Dermis microvascular lymphatic vessel endothelial cell (primary cell): ENCODE results near the gene NAV2. TPM values are rescaled to one million over a fixed set of nuclear protein-coding genes. Genes with fewer than 3 reads are reported as not detected.

Source experiments
- DNase-seq, 2 donors: peaks; one replicate each; pipeline versions ENCODE4 v3.0.0 to v3.0.0-alpha.2; 2010; ENCODE audit warnings: low read depth in 2 of 2
- total RNA-seq: library from RNA; depleted of rRNA; stranded (reverse); fragments of >200 nt; gene quantifications from 2 replicates; pipeline ENCODE4 v1.2.1, GENCODE V29; 2014

The NAV2 gene
- total RNA-seq, 1 donor from 2014 or later: 3.2 TPM

DNA sequence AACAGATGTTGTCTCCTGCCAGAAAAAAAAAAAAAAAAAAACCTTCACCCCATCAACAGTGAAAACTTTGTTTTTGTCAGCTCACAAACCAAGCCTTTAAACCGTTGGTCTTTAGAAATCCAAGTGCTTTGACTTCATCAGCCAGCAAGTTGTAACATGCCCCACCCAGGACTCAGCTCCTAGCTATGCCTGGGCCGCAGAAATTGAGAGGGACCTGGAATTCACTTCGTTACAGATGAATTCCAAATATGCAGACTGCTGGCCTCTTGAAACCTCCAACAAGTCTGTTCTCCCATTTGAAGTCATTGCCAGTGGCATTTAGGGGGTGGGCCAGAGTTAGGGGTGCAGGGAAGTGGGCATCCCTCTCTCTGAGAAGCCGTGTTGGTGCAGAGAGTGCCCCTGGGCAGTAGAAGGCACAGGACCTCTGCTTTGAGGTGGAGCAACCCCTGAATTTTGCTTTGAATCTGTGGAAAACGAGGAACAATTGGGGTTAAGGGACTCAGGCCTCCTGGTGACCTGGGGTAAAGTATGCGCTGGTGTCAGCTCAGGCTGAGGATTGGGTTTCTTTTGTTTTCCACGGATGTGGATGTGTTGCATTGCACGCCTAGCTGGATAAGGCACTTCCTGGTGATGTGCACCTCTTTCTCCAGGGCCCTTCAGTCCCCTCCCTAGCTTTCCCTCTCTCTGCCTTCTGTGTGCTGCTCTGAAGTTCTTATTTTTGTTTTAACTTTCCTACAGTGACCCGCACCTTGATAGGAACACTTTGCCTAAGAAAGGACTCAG, 338.1 kb downstream of the NAV2 start:
- no peak for DNase-seq

GRCh38 chr11:20051469-20052399, 339.1 kb downstream of the NAV2 start:
- DNase-seq: no peak

GRCh38 chr11:20053572-20053971, 340.9 kb downstream of the NAV2 start:
- no peak for DNase-seq

DNA sequence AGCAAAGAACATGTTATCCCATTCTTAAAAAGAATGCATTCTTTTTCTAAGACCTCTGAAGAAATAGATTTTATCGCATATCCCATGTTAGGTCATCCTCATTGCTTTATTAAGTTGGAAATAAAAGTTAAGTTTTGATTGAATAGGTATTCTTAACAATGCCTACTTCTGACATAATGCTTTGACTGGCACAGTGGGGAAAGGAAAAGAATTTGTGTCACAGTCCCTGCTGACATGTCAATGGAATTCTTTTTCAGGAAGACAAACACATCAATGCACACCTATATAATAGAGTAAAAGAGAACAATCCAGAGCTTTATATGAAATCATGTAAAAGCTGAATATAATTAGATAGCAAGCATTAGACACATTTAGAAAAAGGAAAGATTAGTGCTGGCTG, 341.9 kb downstream of the NAV2 start:
- no peak for DNase-seq

DNA sequence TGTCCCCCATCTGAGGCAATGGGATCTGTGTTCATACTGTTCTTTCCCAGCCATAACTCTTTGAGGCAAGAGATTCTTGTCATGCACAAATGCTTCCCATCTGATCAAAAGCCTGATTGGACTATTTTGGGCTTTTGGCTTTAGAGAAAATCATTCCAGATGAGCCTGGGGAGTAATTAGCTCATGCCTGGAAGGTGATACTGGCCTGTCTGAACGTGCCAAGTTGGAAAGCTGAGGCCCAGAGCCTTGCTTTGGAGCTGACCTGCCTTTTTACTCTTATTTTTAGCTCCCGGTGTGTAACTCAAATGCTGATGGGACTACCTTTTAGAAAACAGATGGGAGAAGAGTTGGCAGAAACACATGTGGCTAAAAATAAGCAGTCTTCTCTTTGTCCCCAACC, 342.7 kb downstream of the NAV2 start:
- no peak for DNase-seq

GRCh38 chr11:20056109-20056949, 343.7 kb downstream of the NAV2 start:
- no peak for DNase-seq

DNA sequence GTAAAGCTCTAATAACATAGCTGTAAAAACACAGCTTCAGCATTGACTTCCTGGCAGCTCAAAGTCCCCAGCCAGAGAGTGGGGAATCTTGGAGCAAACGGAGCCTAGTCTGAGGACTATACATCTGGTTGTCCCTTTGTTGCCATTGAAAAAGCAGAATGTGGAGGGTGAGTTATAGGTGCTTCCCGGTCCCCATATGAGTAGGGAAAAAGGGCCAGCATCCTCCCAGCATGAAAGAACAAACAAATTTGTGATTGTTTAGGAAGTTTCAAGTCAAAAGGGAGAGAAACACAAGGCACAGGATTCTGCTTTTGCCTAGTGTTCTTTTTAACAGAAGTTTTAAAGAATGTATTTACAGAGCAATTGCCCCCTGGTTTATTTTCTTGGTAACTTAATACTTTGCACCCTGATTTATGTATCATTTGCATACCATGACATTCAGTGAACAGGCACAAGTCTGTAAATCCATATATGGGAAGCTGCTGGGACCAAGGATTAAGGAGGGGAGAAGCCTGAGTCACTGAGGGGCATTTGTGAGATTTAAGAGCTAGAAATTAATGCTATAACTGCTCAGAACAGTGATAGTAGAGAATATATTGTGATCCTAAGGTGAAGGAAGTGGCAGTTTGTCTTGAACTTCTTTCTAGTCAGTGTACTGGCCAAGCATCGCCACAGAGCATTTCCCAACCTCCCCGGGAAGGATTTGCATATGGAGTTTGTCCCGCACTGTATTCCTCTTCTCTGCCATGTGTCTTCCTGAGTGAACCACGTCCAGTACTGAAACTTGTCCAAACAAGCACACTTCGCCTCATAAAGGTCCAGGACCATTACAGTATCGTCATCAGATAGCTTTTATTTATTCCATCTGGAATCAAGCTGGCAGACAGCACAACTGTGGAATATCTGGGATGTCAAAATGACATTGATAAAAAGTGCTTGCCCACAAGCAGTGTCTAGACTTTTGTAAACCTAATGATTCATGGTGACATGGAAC, 344.6 kb downstream of the NAV2 start:
- DNase-seq: no peak

- DNase-seq: no peak
Measured at GRCh38 chr11:20058749-20059458, 346.3 kb downstream of the NAV2 start.

DNA sequence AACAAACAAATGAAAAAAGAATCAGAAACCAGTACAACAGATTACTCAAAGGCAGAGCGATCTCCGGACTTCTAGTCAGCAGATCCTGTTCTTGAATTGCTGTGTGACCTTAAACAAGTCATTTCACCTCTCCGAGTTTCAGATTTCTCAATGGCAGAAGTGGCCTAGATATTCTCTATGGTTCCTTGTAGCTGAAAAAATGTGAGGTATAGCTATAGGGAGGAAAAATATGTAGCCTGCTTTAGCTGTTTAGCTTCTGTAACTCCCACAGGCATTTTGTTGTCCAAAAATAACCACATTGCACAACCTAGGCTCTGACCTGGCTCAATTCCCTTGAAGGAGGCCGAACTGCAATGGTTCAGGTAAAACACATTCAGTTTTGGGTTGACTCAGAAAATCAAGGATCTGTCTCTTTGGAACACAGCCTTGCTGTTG, 347.0 kb downstream of the NAV2 start:
- DNase-seq: no peak

DNA sequence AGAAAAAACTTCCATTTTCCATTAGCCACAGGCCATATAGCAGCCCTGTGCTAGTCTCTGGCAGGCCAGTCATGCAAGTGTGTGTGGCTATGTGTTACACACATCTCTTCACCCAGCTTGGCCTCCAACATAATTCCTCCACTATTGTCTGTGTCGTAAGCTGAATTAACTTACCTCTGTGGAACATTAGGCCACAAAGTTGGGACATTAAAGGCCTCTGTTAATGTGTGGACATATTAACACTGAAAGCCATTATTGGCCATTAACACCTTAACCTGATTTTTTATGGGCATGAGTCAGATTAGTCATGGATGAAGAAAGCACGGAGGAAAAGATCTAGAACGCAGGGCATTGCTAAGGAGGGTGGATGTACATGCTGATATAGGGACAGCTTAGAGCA, 347.5 kb downstream of the NAV2 start:
- DNase-seq: no peak

- no peak for DNase-seq
Measured at GRCh38 chr11:20060647-20061205, 348.1 kb downstream of the NAV2 start.

GRCh38 chr11:20061776-20062175, 349.1 kb downstream of the NAV2 start:
- DNase-seq: no peak

- DNase-seq: no peak
Measured at GRCh38 chr11:20064961-20065405, 352.3 kb downstream of the NAV2 start.

DNA sequence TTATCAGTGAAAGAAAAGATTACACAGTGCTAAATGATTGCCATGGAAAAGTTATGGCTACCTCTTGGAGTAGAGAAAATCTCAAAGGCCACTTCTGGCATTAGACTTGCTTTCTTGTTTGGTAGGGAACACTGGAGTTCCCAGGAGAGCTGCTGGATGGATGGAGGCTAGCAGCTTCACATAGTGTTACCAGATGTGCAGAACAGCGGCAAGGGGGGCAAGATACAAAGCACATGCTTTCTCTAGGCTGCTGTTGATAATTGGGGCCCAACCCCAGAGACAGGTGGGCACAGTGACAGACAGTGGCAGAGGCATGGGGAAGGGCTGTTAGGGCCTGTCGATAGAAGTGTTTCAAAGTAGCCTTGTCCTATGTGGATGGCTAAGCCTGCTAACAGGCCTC, 352.8 kb downstream of the NAV2 start:
- DNase-seq: no peak

GRCh38 chr11:20066013-20066782, 353.6 kb downstream of the NAV2 start:
- peak; percentile 9 to 81 for DNase-seq

- no peak for DNase-seq
Measured at GRCh38 chr11:20066783-20067156, 354.1 kb downstream of the NAV2 start.

DNA sequence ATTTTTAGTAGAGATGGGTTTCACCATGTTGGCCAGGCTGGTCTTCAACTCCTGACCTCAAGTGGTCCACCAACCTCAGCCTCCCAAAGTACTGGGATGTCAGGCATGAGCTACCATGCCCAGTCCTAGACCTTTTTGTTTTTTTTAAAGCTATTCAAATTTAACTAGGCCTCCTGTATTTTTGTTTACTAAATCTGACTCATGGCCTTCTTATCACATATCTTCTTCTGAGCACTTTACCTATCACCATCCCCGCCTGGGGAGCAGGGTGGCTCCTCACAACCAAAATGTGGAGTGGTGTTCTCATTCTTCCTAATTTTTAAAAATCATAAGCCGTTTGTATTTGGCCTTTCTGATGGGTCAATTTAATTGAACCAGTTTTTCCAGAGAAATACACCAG, 355.0 kb downstream of the NAV2 start:
- DNase-seq: no peak

DNA sequence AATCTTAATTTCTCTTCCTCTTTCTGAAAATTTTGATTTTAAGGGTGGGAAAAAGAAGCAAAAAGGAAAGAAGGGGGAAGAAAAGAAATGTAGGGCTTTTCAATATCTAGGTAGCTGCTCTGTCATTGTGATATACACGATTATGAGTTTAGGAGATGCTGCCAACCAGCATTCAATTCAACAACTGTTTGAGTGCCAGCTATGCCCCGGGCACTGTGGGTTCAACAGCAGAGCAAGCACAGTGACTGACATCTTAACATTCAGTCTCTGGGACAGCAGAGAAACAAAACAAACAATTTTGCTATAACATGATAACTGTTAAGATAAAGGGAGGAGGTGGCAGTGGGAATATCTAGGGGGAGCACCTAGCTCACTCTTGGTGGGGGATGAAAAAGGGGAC, 356.1 kb downstream of the NAV2 start:
- DNase-seq: no peak

DNA sequence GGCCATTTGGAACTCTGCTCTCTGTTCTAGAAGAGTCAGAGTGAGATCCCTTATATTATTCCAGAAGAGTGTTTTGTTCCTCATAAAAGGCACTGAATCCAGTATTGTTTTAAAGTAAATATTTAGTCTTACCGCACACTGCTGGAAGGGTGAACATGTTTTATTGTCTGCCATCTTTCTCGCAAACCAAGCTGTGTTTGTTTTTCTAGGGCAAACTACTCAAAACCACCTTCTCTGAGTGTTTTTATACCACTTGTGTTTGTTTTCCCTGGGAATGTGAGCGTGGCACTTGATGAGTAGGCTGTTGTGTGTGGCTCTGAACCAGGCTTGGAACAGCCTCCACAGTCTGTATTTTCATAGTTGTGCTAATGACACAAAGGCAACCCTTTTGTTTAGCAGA, 357.8 kb downstream of the NAV2 start:
- peak in 1 of 2 donors; percentile 24 for DNase-seq
